ENCODE measurements around the gene MT1G.
"Not testable (repeated sequence)": the region's sequence is repeated elsewhere in the genome, so short reads cannot be mapped to it uniquely, and the experiment has no call there.

GRCh38 chr16:56621665-56622445, 46.0 kb downstream of the MT1G start:
- TF ChIP-seq POLR2A (IDR thresholded peaks at IDR 0.05; ENCODE audit: low read depth, low read length); POLR2AphosphoS5 (IDR thresholded peaks at IDR 0.05; ENCODE audit: low read depth, low read length); SPI1 (IDR thresholded peaks at IDR 0.05; ENCODE audit: low read depth, low read length); TAF1 (IDR thresholded peaks at IDR 0.05; ENCODE audit: low read depth, low read length); PAX5 (IDR thresholded peaks at IDR 0.05; ENCODE audit: insufficient read depth, low read length, severe bottlenecking); POU2F2 (IDR thresholded peaks at IDR 0.05; ENCODE audit: low read depth, low read length): not testable (repeated sequence)
